GM18499 (cell line): Measurements from ENCODE around the gene IL17REL.

Source experiments
- ATAC-seq: cut with Tn5 transposase; IDR thresholded peaks from one replicate; pipeline ENCODE4 v1.9.1; 2021; ENCODE audit warnings: moderate number of reproducible peaks; ENCODE audit not compliant: insufficient read depth, unreplicated experiment

Gene IL17REL

GRCh38 chr22:49970528-49971231 lies 41.9 kb downstream of the IL17REL start:
- ATAC-seq = peak; percentile 43

DNA sequence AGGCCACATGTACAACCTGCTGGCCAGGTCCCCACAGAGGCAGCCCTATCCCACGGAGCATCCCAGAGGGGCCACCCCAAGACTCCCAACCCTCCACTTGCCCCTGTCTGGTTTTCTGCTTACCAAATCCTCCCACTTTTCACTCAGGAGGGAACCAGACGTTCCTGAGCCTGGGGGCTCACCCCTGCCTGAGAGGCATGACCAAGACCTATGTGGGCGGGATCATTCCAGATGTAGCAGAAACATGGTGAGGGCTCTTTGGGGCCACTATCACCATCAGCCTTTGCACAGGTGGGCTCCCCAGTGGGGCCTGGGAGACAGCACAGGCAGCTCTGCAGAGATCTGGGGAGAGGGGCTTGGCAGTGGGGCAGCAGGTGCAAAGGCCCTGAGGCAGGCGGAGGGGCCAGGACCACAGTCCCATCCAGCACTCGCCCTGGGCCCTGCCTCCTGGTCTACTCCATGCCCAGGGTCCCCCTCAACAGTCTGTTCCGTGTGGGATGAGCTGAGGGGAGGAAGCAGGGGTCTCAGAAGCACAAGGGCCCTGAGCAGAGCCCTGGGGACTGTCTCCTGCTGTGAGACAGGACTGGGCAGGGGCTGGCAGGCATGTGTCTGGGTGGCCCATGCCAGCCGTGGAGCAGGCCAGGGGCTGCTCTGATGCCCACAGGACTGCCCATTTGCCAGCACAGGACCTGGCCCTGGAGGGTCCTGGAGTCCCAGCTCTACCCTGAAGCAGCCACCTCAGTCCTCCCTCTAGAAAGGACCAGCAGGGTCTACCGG lies 42.6 kb downstream of the IL17REL start:
- no peak for ATAC-seq

GRCh38 chr22:49968831-49969661 lies 43.5 kb downstream of the IL17REL start:
- ATAC-seq = no peak

DNA sequence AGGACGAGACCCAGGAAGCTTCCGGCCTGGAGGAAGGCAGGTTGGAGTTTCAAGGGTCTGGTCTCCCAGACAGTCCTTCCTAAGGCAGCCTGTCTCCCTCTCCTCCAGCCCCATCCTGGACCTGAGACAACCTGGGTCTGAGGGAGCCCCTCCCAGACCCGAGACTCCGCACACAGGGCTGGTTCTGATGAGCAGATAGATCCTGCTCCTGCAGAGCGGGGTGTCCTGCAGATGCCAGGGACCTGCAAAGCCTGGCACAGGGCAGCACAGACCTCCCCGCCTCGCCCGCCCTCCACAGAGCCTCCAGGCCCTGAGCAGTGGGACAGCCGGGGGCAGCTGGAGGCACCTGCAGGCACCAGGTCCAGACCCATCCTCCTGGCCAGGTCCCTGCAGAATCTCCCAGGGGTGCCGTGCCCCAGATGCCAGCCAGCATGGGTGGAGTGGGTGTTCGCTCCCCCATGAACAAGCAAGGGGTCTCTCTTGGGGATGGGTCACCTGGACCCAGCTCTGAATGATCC lies 44.2 kb downstream of the IL17REL start:
- no peak for ATAC-seq

GRCh38 chr22:49967706-49968208 lies 44.8 kb downstream of the IL17REL start:
- ATAC-seq = no peak

GRCh38 chr22:49966774-49967705 lies 45.5 kb downstream of the IL17REL start:
- ATAC-seq = no peak

GRCh38 chr22:49966041-49966773 lies 46.4 kb downstream of the IL17REL start:
- ATAC-seq = no peak

GRCh38 chr22:49965091-49966040 lies 47.2 kb downstream of the IL17REL start:
- no peak for ATAC-seq

GRCh38 chr22:49964136-49965090 lies 48.2 kb downstream of the IL17REL start:
- ATAC-seq = no peak

- no peak for ATAC-seq
These were observed 48.9 kb downstream of the IL17REL start for GRCh38 chr22:49963647-49964026.

DNA sequence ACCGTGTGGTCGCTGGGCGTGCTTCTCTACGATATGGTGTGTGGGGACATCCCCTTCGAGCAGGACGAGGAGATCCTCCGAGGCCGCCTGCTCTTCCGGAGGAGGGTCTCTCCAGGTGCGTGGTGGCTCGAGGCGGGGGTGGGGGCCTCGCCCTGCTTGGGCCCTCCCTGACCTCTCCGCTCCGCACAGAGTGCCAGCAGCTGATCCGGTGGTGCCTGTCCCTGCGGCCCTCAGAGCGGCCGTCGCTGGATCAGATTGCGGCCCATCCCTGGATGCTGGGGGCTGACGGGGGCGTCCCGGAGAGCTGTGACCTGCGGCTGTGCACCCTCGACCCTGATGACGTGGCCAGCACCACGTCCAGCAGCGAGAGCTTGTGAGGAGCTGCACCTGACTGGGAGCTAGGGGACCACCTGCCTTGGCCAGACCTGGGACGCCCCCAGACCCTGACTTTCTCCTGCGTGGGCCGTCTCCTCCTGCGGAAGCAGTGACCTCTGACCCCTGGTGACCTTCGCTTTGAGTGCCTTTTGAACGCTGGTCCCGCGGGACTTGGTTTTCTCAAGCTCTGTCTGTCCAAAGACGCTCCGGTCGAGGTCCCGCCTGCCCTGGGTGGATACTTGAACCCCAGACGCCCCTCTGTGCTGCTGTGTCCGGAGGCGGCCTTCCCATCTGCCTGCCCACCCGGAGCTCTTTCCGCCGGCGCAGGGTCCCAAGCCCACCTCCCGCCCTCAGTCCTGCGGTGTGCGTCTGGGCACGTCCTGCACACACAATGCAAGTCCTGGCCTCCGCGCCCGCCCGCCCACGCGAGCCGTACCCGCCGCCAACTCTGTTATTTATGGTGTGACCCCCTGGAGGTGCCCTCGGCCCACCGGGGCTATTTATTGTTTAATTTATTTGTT lies 49.6 kb downstream of the IL17REL start:
- no peak for ATAC-seq

DNA sequence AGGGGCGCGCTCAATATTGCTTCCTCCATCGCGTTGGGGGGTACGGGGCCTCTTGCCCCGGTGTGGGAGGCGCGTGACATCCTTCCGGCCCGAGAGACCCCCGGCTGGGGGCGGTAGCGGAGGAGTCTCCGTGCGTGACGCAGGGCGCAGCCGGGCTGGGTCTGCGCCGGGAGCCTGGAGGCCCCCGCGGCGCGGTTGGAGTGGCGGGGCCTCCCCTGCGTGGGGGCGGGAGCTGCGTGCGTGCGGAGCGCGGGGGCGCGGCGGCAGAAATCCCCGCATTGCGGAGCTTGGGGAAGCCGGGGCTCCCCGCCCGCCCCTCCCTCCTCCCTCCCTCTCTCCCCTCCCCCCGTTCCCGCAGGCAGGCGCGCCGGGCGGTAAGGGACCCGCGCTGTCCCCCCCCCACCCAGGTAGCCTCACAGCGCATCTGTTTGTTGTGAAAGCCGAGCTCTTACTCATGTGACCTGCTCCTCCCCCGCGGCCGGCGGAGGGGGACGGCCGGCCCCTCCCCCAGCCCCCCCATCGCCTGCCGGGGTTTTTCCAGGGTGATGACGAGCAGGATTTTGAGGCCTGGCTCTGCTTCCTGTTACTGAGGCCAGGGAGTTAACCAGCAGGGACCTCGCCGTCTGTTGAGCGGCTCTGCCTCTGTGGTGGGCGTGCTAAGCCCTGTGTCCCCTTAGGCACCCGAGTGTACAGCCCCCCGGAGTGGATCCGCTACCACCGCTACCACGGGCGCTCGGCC lies 50.4 kb downstream of the IL17REL start:
- ATAC-seq = no peak

GRCh38 chr22:49961601-49962011 lies 51.0 kb downstream of the IL17REL start:
- ATAC-seq = no peak

- no peak for ATAC-seq
These were observed 51.5 kb downstream of the IL17REL start for GRCh38 chr22:49961005-49961600.
